ENCODE data around the gene MADCAM1.

GRCh38 chr19:543910-544608 is 47.8 kb downstream of the MADCAM1 start, which contains the start of gene GZMM:
- TF ChIP-seq POLR2AphosphoS5 (IDR thresholded peaks at IDR 0.05; ENCODE audit: low read depth, low read length) (no peak), POLR2A (IDR thresholded peaks at IDR 0.05; ENCODE audit: low read depth, low read length) (no peak)
